GM18508 (cell line): ENCODE data around the gene FGGY.

Source experiments
- ATAC-seq: cut with Tn5 transposase; IDR thresholded peaks from one replicate; pipeline ENCODE4 v1.9.1; 2021; ENCODE audit warnings: moderate number of reproducible peaks; ENCODE audit not compliant: insufficient read depth, unreplicated experiment

The FGGY gene

GRCh38 chr1:59685666-59686065 lies 388.8 kb downstream of the FGGY start:
- ATAC-seq = no peak

DNA sequence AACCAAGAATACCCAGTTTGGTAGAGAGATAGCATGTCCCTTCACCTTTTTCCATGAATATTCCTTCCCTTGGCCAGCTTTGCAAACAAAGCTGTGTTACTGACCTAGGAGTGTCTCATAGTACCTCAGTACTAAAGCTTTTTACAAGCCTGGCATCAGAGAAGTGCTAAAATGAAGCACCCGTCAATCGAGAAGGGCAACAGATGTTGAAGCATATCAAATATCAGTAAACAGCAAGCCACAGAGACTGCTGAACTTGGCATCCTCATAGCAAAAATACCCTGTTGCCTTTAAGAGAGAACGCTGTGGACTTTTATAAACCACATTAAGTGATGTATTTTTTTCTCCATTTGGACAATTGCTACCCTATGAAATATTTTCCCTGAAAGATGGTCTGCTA lies 389.3 kb downstream of the FGGY start:
- ATAC-seq = no peak

- ATAC-seq = no peak
These were observed 389.7 kb downstream of the FGGY start for GRCh38 chr1:59686574-59686973.

- ATAC-seq = no peak
These were observed 390.2 kb downstream of the FGGY start for GRCh38 chr1:59687081-59687480.

DNA sequence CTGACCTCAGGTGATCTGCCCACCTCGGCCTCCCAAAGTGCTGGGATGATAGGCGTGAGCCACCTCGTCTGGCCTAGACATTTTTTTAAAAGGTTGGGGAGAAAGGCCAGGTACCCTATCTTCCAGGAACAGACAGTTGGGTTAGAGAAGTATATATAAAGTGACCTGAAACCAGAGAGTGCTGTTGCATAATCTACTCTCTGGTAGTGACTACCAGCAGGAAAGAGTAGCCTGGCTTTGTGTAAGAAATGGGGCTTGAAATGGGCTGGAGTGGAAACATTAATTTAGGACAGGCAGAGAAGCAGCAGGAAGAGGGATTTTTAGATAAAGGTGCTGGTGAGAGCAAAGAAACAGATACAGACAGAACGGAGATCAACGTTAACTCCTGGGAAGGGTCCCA lies 392.1 kb downstream of the FGGY start:
- ATAC-seq = no peak

GRCh38 chr1:59689730-59690129 lies 392.8 kb downstream of the FGGY start:
- ATAC-seq = no peak

DNA sequence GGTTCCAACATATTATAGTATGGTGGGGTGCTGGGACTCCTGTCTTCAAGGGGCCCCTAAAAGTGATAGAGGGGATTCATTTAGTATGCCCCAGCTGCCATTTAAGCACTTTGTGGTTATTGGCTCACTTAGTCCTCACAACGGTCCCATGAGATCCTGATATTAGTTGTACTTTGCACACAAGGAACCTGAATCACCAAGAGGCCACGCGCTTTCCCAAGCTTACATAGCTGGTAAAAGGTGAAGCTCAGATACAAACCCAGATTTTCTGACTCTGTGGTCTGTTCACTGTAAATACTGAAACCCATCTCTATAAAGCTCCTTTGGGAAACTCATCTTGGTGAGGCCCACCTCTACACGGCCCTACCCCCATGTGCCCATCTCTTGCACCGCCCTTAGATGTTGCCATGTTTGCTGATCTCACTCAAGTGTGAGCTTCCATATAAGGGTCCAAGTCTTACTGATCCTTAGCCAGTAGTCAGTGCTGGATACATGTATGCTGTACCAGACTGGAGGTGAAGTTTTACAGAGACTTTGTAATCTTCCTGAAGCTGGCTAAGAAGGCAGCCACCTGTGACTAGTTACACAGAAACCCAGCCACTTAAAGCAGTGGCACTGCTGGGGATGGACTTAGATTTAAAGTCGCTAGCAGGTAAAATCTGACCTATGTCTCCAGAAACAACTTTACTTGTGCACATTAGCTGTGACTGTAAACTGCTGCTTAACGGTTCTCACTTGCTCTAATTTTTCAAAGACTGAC lies 393.5 kb downstream of the FGGY start:
- no peak for ATAC-seq

DNA sequence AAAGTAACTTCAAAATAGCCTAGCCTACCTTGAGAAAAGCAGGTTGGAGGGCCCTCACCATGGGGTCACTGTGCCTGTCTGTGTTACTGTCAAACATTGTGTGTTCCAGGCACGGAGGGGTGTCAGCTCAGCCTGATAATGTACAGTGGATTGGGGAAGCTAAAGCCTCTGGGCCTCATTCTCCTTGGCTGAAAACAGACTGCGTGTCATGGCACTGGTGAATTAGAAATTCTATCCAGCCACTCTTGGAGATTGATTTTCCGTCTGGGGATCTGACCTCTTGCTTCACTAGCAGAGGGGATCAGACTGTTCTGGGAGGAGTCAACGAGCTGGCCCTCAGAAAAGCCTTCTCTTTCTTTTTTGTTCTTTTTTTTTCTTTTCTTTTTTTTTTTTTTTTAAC lies 394.4 kb downstream of the FGGY start:
- ATAC-seq = no peak

GRCh38 chr1:59692591-59692990 lies 395.7 kb downstream of the FGGY start:
- ATAC-seq = no peak

GRCh38 chr1:59693406-59693805 lies 396.5 kb downstream of the FGGY start:
- no peak for ATAC-seq

GRCh38 chr1:59695252-59695651 lies 398.4 kb downstream of the FGGY start:
- ATAC-seq = no peak

GRCh38 chr1:59696421-59697115 lies 399.7 kb downstream of the FGGY start:
- ATAC-seq = no peak

DNA sequence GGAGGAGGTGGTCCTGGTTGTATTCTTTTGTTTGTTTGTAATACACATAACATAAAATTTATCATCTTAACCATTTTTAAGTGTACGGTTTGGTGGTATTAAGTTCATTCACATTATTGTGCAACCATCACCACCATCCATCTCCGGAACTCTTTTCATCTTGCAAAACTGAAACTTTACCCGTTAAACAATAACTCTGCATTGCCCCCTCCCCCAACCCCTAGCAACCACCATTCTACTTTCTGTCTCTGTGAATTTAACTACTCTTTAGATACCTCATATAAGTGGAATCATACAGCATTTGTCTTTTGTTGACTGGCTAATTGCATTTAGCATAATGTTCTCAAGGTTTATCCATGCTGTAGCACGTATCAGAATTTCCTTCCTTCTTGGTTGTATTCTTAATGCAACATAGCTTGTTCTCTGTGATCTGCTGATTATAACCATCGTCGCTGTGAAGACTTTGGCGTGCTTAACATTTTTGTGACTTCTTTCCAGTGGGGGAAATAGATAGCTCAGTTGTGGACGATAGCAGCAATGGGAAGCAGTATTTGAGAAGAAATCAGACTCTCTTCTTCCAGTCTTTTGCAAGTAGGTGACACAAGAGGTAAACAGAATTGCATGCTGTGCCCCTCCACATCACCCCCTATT lies 400.4 kb downstream of the FGGY start:
- no peak for ATAC-seq

DNA sequence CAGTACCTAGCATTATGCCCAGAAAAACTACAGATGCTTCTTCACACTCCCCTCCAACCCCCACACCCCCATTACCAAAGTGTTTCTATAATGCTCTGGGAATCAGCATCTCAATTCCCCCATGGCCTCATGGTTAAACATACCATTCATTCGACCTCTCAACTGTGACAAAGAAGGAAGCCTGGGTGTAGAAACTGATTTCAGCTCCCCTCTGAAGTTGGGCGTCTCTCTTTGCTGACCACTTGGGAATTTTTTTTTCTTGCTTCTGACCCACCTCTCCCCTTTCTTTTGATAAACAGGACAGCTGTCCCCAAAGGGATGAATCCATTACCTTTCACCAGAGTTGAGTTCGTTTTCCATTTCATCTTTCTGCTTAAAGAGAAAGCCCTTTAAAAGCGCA lies 401.5 kb downstream of the FGGY start:
- ATAC-seq = no peak

DNA sequence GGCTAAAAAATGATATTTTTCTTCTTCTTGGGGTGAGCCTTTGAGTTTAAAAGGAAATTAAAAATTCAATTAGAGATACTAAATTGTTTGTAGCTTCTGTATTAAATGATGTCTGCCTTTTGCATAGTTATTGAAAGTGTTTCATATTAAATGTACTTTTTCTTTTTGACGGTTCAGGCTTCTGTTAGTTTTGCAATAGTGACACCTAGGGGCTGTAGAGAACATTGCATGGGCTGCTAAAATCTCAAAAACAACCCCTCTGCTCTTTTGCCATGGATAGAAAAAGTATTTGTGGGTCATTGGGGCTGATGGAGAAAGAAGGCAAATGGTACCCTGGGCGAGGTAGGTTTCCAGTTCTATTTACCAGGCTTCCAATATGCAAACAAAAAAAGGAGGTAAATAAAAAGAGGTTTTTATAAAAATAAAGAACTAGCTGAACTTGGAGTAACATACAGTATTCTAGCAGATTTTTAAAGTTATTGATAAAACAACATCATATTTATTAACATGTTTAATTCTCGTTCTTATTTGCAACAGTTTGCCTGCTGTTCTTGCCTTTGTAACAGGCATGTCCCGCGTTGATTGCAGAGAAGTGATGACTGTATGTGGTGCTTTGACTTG lies 402.4 kb downstream of the FGGY start:
- no peak for ATAC-seq

DNA sequence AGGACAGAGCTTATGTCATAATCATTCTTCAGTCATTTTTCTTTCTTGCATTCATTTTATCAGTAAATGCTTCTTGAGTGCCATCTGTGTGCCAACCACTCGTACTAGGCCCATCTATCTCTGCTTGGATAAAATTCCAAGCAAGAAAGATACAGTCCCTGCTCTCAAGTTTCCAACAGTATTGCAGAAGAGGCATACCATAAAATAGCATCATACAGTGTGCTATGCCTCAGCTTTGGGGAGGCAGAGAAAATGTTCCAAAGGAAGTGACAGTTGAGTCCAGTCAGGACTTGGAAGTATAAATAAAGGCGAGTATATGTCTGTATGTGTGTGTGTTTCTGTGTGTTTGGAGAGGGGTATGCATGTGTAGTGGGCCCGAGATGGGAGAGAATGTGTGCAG lies 404.5 kb downstream of the FGGY start:
- no peak for ATAC-seq

GRCh38 chr1:59703226-59703917 lies 406.5 kb downstream of the FGGY start:
- ATAC-seq = no peak

- no peak for ATAC-seq
These were observed 407.1 kb downstream of the FGGY start for GRCh38 chr1:59703918-59704378.

DNA sequence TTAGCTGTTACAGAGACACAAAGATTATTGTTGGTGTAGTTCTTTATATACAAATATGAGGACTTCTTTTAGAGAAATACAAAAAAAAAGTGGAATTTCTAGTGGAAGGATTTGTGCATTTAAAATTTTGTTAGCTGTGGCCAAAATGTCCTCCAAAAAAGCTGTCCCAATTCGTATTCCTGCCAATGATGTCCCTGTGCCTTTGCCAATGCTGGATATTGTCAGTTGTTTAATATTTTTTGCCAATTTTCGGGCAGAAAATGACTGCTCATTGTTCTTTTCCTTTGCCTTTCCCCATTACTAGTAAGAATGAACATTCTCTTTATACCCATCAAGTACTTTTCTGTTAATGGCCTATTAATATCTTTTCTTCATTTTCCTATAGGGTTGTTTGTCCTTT lies 407.8 kb downstream of the FGGY start:
- no peak for ATAC-seq
